ENCODE data around the gene NCR2.

The NCR2 gene

DNA sequence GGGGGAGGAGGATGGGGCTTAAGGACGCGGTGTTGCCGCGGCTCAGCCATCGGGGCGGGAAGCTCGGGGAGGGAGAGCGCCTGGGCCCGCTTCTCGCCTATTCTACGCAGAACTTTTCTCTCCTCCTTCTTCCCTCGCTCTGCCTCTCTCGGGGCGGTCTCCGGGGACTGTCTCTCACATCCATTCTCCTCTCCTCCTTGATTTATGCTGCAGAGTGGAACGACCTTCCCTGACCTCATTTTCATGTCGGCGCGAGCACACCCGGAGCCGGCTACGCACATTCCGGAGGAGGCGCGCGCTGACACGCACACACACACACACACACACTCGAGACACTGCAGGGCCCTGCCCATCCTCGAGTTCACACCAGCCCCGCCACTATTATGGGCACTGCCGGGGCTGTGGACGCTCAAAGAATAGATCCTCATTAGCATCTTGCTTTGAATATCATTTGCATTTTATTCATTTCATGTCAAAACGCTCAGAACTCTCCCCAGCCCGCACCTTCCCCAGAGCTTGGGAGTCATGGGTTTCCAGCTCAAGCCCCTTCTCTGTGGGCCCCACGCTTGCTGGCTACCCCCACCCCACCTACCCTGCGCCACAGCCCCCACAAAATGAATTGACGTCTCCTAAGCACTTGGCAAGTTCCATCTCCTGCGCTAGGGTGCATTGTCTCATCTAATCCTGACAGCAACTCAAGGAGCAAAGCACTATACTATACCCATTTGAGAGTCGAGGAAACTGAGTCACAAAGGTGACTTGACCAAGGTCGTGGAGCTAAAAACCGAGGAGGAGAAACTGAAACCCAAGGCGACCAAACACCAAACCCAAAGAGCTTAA lies 36.8 kb downstream of the NCR2 start:
- no peak for DNase-seq (ENCODE audit: extremely low spot score)
- POLR2A ChIA-PET, result no interaction called here
- TF ChIP-seq, protein P1, sequence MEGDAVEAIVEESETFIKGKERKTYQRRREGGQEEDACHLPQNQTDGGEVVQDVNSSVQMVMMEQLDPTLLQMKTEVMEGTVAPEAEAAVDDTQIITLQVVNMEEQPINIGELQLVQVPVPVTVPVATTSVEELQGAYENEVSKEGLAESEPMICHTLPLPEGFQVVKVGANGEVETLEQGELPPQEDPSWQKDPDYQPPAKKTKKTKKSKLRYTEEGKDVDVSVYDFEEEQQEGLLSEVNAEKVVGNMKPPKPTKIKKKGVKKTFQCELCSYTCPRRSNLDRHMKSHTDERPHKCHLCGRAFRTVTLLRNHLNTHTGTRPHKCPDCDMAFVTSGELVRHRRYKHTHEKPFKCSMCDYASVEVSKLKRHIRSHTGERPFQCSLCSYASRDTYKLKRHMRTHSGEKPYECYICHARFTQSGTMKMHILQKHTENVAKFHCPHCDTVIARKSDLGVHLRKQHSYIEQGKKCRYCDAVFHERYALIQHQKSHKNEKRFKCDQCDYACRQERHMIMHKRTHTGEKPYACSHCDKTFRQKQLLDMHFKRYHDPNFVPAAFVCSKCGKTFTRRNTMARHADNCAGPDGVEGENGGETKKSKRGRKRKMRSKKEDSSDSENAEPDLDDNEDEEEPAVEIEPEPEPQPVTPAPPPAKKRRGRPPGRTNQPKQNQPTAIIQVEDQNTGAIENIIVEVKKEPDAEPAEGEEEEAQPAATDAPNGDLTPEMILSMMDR (IDR thresholded peaks at IDR 0.05; ENCODE audit: control extremely low read depth, extremely low read depth, low read depth, missing control alignments), result no peak
- CTCF ChIA-PET, result interaction anchor here (1.0 to 2.5 kb wide), 5 partner anchors 12 to 310 kb away, joined by 3 to 5 read pairs (median 4); no protein-coding TSS in a partner anchor

DNA sequence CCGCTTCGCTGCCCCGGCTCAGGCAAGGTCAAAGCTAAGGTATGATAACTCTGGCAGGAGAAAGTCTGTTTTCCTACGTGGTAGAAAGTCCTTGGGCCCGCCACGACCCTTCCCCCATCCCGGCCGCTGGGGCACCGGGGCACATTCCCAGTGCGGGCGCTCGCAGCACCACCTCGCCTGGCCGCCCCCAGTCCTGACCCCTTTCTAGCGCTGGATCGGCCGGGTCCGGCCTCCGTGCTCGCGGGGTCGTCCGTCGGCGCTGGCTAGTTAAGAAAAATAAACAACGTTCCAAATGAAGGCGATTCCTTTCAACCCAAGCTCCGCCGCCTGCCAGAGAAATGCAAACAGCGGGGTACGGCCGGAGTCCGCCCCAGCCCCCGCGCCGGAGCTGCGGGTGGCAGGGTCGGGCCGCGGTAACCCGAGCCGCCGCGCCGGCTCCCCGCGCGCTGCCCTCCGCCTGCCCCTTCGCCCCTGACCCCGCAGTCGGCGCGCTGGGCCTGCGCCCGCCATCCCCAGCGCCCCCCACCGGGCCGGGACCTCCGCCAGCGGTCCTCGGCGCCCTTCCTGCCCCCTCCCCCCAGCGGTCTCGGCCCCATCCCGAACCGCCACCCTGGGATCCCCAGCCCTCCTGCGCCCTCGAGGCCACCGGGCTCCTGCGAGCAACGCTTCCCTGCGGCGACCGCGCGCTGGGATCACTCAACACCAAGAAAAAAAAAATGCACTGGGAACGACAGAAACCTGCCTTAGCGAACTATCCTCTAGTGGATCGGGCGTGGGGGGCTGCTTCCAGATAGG lies 37.6 kb downstream of the NCR2 start:
- ChIA-PET CTCF (interaction anchor here (1.2 to 2.5 kb wide), 4 partner anchors 29 to 309 kb away, joined by 4 to 5 read pairs (median 4); no protein-coding TSS in a partner anchor), POLR2A (no interaction called here)
- peak; percentile 28 for DNase-seq (ENCODE audit: extremely low spot score)
- TF ChIP-seq, protein P1 (IDR thresholded peaks at IDR 0.05; ENCODE audit: control extremely low read depth, extremely low read depth, low read depth, missing control alignments), result no peak

DNA sequence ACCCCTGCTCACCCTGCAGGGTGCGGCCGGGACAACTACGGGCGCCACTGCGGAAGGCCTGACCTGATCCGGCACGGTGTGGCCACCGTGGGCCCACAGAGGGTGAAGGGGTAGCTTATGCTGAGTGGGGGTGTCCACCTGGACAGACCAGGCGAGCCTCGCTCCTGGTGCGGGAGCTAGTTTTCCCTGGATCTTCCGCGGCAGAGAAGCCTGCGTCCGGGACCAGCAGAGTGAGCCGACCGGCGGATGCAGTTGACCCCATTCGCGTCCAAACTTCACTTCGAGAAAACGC lies 38.2 kb downstream of the NCR2 start:
- POLR2A ChIA-PET, result no interaction called here
- CTCF ChIA-PET, result interaction anchor here (1.3 to 1.8 kb wide), 4 partner anchors 9 to 67 kb away, joined by 3 to 5 read pairs (median 4); no protein-coding TSS in a partner anchor
- TF ChIP-seq, protein P1 (IDR thresholded peaks at IDR 0.05; ENCODE audit: control extremely low read depth, extremely low read depth, low read depth, missing control alignments), result no peak
- no peak for DNase-seq (ENCODE audit: extremely low spot score)

DNA sequence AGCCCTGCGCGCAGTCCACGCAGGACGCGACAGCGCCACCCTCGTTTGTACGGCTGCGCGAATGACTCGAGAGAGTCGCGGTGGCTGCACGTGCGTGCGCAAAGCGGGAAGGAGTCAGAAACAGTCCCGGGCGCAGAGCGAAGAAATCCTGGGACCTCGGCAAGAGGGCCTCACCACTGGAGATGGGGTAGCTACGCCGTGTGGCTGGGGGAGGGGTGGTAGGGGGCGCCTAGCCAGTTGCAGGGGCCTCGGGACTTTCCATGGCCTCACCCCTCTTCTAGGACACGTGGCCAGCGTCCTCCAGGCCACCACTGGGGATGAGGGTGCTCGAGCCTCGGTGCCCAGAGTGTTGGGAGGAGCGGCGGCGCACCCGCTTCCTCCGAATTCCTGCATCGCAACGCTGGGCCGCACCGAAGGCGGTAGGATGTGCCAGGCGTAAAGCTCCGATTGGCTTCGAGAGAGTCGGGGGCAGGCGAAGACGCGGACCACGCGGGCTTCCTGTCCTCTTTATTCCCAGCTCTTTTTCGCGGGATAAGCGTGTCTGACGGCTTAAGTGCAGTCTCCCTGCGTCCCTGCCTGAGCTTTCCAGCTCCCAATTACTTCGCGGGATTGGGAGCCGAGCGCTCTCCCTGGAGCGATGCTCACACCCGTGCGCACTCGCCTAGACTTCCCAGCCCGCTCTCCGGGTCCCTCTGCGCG lies 38.7 kb downstream of the NCR2 start:
- TF ChIP-seq, protein P1 (IDR thresholded peaks at IDR 0.05; ENCODE audit: control extremely low read depth, extremely low read depth, low read depth, missing control alignments), result no peak
- no peak for DNase-seq (ENCODE audit: extremely low spot score)
- CTCF ChIA-PET, result interaction anchor here (0.8 to 1.8 kb wide), 7 partner anchors 9 to 96 kb away, joined by 3 to 5 read pairs (median 3); no protein-coding TSS in a partner anchor
- POLR2A ChIA-PET, result no interaction called here

DNA sequence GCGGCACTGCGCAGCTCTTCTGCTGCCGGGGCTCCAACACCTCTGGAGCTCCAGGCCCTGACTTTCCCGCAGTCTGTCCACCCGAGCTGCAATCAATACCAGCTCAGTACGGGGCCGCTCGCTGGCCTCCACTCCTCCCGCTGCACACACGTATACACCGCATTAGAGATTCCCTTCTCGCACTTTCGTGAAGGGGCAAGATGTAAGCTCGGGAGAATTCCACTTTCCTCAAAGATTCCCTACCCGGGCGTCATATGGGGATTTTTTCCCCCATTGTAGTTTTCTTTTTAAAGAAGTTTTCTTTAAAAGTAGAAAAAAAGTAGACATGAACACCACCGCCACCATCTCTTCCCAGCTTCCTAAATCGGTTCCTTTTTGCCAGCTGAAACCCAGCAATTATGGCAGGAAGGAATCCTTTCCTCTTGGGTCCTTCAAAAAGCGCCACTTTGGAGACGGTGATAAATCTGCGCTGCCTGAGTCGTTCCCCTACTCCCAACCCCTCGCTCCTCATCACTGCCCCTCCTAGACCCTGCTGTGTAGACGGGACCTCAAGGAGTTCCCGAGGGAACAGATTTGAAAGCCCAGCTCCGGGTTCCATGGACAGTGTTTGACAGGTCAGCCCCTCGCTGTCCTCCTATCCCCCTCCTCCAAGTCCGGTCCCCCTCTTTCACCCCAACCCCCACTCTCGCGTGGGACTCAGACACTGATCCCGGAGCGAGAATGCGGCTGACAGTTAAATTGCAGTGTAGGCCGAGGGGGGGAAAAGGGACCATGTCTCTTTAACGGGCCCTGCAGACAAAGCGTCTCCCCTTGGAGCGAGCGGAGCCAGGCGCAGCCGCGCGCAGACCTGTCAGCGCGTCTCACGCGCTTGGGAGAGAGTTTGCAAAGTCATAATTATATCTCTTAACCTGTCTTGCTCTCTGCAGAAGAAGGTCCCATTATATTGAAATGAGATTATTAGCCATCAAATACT lies 39.5 kb downstream of the NCR2 start:
- TF ChIP-seq, protein P1 (IDR thresholded peaks at IDR 0.05; ENCODE audit: control extremely low read depth, extremely low read depth, low read depth, missing control alignments), result no peak
- DNase-seq (ENCODE audit: extremely low spot score), result no peak
- CTCF ChIA-PET, result interaction anchor here (0.8 to 1.6 kb wide), 6 partner anchors 8 to 97 kb away, joined by 3 to 5 read pairs (median 3); no protein-coding TSS in a partner anchor
- POLR2A ChIA-PET, result no interaction called here
